RWPE2 (cell line): ENCODE measurements around the gene HIP1R.

Experiments used
- ATAC-seq: fragments of 200-7000 bp; cut with Tn5 transposase; 3 replicates; pipeline ENCODE4 v1.9.1; 2021; ENCODE audit warnings: low read depth
- DNase-seq: peaks from one replicate; pipeline ENCODE4 v3.0.0-alpha.2; 2020; ENCODE audit warnings: low spot score
- H3K27ac ChIP-seq: fragments of 450-650 bp; 2 replicates; pipeline ENCODE4 v1.5.1; 2017; ENCODE audit warnings: mild to moderate bottlenecking; ENCODE audit not compliant: poor library complexity, severe bottlenecking
- H3K27me3 ChIP-seq: fragments of 250-450 bp; sonication (Bioruptor Pico); 2 replicates; pipeline ENCODE4 v1.5.1; 2021; ENCODE audit warnings: mild to moderate bottlenecking, moderate library complexity; ENCODE audit not compliant: insufficient read depth, poor library complexity, severe bottlenecking
- H3K36me3 ChIP-seq: fragments of 250-450 bp; sonication (Bioruptor Pico); 2 replicates; pipeline ENCODE4 v1.5.1; 2020; ENCODE audit warnings: low read depth, mild to moderate bottlenecking, moderate library complexity
- H3K4me1 ChIP-seq: fragments of 250-450 bp; sonication (Bioruptor Pico); 2 replicates; pipeline ENCODE4 v1.5.1; 2021; ENCODE audit warnings: mild to moderate bottlenecking, moderate library complexity; ENCODE audit not compliant: insufficient read depth, poor library complexity, severe bottlenecking
- H3K4me3 ChIP-seq: fragments of 250-450 bp; sonication (Bioruptor Pico); 2 replicates; pipeline ENCODE4 v1.5.1; 2021; ENCODE audit warnings: mild to moderate bottlenecking, moderate library complexity; ENCODE audit not compliant: severe bottlenecking
- H3K9me3 ChIP-seq: fragments of 250-450 bp; sonication (Bioruptor Pico); 2 replicates; pipeline ENCODE4 v1.5.1; 2021; ENCODE audit warnings: mild to moderate bottlenecking, moderate library complexity; ENCODE audit not compliant: severe bottlenecking
- TF ChIP-seq, protein P1 (sequence below): fragments of 450-650 bp; IDR thresholded peaks from one replicate; pipeline ENCODE4 v1.5.1; 2017; ENCODE audit warnings: mild to moderate bottlenecking, moderate library complexity; ENCODE audit not compliant: poor library complexity, severe bottlenecking

The HIP1R gene

DNA sequence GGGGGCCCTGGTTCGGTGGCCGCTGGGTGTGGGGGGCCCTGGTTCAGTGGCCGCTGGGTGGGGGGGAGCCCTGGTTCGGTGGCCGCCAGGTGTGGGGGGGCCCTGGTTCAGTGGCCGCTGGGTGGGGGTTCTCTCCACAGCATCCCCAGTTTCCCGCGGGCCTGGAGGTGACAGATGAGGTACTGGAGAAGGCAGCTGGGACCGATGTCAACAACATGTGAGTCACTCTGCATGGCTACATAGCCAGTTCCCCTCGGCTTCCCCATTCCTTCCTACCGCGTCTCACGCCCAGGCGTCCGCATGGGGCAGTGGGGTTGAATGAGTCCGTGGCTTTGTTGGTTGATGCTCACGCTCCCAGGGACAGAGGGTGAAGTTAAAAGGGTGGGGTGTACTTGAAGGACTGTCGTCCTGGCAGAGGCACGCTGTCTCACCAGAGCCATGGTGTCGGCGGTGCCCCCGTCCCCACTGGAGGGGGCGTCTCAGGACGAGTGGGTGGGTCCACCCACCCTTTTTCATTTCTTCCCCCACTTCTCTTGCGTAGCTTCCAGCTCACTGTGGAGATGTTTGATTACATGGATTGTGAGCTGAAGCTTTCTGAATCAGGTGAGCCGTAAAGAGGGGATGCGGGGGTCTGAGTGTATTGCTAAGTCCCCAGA lies 15.6 kb downstream of the HIP1R start:
- Histone ChIP-seq H3K27ac (peak overlapping the region; percentile 69), H3K4me3 (no peak overlapping the region)

DNA sequence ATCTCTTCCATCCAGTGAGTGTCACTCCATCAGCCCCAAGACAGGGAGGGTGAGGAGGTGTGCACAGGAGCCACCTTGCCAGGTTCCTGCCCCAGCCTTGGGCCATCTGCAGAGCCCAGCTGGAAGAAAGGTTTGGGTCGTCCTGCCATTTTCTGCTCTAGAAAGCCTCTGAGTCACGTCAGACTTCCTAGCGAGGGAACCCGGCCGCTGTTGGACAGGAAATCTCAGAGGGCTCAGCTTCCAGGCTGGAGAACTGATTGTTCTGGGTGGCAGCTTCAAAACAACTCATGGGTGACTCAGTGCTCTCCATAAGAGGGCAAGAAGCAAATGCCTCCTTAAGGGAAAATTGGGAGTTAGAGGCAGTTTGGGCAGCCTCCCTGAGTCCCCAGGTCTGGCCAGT lies 16.6 kb downstream of the HIP1R start:
- no peaks in the 10 kb centered on the region for H3K27me3 ChIP-seq
- H3K4me1 ChIP-seq, result peaks cover 8% of the 10 kb centered on the region
- ATAC-seq (peak; percentile 93), DNase-seq (no peak)
- peak overlapping the region; percentile 69 for H3K27ac ChIP-seq
- H3K4me3 ChIP-seq, result no peak overlapping the region
- H3K9me3 ChIP-seq, result no peaks in the 10 kb centered on the region
- TF ChIP-seq, protein P1, sequence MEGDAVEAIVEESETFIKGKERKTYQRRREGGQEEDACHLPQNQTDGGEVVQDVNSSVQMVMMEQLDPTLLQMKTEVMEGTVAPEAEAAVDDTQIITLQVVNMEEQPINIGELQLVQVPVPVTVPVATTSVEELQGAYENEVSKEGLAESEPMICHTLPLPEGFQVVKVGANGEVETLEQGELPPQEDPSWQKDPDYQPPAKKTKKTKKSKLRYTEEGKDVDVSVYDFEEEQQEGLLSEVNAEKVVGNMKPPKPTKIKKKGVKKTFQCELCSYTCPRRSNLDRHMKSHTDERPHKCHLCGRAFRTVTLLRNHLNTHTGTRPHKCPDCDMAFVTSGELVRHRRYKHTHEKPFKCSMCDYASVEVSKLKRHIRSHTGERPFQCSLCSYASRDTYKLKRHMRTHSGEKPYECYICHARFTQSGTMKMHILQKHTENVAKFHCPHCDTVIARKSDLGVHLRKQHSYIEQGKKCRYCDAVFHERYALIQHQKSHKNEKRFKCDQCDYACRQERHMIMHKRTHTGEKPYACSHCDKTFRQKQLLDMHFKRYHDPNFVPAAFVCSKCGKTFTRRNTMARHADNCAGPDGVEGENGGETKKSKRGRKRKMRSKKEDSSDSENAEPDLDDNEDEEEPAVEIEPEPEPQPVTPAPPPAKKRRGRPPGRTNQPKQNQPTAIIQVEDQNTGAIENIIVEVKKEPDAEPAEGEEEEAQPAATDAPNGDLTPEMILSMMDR, result no peak
- peaks cover 5% of the 10 kb centered on the region; the same call in 1 of the 2 replicates for H3K36me3 ChIP-seq

More for the DNA sequence above, 15.6 kb downstream of the HIP1R start:
- H3K27me3 ChIP-seq, result no peaks in the 10 kb centered on the region
- peaks cover 8% of the 10 kb centered on the region for H3K4me1 ChIP-seq
- TF ChIP-seq, protein P1, result no peak
- no peak for ATAC-seq
- H3K36me3 ChIP-seq, result peaks cover 5% of the 10 kb centered on the region; the same call in 1 of the 2 replicates
- H3K9me3 ChIP-seq, result no peaks in the 10 kb centered on the region
- no peak for DNase-seq

DNA sequence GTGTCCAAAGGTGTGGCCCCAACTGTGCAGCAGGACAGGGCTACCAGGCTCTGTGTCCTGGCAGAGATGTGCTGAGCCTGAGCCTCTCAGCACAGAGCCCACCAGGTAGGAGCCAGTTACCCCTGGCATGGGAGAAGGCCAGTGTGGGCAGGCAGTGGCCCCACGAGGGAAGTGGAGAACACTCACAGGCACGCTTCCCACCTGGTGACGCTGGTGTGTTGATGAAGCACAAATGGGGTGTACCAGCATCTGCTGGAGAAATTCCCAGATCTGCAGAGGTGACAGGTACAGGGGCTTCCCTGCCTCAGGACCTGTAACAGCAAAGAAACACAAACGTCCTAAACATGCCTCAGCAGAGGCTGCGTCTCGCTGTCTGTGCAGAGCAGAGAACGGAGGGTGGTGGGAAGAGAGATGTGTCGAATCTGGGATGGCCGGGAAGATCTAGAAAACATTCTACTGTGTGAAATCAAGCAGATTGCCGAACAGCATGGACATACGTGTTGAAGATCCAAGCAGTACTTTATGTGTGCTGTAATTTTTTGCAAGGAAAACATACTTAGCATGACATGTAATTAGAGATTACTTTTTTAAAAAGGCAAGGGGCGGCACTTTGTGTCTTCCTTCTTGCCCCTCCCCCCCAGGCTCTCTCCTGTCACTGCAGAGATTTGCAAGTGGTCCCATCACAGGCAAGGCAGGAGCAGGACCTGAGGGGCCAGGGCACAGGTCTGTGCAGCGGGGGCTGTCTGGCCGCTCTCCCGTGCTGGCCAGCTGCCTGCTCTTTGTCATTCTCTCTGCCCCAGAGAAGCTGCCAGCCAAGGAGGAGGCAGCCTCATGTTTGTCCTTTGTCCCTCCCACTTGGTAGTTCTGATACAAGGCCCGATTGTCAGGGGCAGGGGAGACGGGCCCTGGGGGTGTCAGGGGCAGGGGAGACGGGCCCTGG lies 17.3 kb downstream of the HIP1R start:
- no peak overlapping the region for H3K4me3 ChIP-seq
- no peak for DNase-seq
- H3K27ac ChIP-seq, result peak overlapping the region; percentile 69

DNA sequence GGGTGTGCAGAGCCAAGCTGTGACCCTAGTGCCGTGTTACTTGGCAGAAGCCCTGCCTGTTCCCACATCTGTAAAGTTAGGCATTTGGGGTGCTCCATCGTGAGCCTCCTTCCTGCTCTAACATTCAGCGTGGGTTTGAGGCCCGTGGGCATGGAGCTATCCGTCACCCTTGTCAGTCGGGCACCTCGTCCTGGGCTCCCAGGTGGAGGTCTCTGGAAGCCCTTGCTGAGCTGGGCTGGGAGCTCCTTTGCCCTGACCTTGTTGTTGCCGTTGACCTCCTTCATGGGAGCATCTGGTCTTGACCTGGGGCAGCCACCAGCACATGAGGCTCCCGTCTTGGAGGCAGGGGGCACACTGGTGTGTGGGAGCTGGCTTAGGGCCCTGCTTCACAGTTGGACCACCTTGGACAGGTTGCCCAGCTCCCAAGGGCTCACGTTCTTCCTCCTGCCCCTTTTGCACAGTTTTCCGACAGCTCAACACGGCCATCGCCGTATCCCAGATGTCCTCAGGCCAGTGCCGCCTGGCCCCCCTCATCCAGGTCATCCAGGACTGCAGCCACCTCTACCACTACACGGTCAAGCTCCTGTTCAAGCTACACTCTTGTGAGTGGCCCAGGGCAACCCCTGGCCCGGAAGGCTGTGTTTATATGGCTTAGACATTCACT lies 18.5 kb downstream of the HIP1R start:
- no peak overlapping the region for H3K4me3 ChIP-seq
- no peak overlapping the region for H3K27ac ChIP-seq
- ATAC-seq (no peak), DNase-seq (no peak)
- H3K9me3 ChIP-seq, result no peaks in the 10 kb centered on the region
- TF ChIP-seq, protein P1, result no peak
- H3K36me3 ChIP-seq, result peaks cover 13% of the 10 kb centered on the region; the same call in 1 of the 2 replicates
- H3K27me3 ChIP-seq, result no peaks in the 10 kb centered on the region
- peaks cover 8% of the 10 kb centered on the region for H3K4me1 ChIP-seq

More for the DNA sequence above, 17.3 kb downstream of the HIP1R start:
- TF ChIP-seq, protein P1, result no peak
- H3K4me1 ChIP-seq, result peaks cover 8% of the 10 kb centered on the region
- H3K9me3 ChIP-seq, result no peaks in the 10 kb centered on the region
- peaks cover 12% of the 10 kb centered on the region; the same call in 1 of the 2 replicates for H3K36me3 ChIP-seq
- ATAC-seq, result peak; percentile 24
- H3K27me3 ChIP-seq, result no peaks in the 10 kb centered on the region
